Measurements from ENCODE around the gene CYB5RL.

CYB5RL gene

DNA sequence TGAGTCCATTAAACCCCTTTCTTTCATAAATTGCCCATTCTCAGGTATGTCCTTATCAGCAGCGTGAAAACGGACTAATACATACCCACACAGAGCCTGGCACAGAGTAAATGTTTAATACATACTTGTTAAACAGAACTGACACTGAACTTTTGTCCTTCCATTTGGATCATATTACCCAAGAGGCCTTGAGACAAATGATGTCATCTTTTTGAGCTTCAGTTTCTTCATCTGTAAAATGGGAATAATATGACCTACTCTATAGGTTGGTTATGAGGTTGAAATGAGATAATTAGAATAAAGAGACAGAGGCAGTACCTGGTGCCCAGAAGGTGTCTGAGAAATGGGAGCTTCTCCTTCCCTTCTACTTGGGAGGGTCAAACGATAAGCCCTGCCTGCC lies 13.8 kb downstream of the CYB5RL start:
- POLR2A ChIA-PET (ENCODE audit: low non-redundant PET), result no interaction called here
- TF ChIP-seq, protein P1, sequence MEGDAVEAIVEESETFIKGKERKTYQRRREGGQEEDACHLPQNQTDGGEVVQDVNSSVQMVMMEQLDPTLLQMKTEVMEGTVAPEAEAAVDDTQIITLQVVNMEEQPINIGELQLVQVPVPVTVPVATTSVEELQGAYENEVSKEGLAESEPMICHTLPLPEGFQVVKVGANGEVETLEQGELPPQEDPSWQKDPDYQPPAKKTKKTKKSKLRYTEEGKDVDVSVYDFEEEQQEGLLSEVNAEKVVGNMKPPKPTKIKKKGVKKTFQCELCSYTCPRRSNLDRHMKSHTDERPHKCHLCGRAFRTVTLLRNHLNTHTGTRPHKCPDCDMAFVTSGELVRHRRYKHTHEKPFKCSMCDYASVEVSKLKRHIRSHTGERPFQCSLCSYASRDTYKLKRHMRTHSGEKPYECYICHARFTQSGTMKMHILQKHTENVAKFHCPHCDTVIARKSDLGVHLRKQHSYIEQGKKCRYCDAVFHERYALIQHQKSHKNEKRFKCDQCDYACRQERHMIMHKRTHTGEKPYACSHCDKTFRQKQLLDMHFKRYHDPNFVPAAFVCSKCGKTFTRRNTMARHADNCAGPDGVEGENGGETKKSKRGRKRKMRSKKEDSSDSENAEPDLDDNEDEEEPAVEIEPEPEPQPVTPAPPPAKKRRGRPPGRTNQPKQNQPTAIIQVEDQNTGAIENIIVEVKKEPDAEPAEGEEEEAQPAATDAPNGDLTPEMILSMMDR (conservative IDR thresholded peaks at IDR 0.05; ENCODE audit: low read depth), result no peak
- DNase-seq (ENCODE audit: low spot score), result no peak
- CTCF ChIA-PET, result interaction anchor here (0.7 kb wide), 1 partner anchor 10 kb away, joined by 3 read pairs; no protein-coding TSS in a partner anchor
- H3K27ac ChIP-seq, result no peak overlapping the region

GRCh38 chr1:54180701-54181360 lies 19.0 kb downstream of the CYB5RL start:
- ChIA-PET POLR2A (ENCODE audit: low non-redundant PET) (no interaction called here), CTCF (interaction anchor here (1.0 to 1.2 kb wide), 2 partner anchors 18 to 309 kb away, joined by 3 read pairs; no protein-coding TSS in a partner anchor)
- DNase-seq (ENCODE audit: low spot score), result no peak
- TF ChIP-seq, protein P1 (conservative IDR thresholded peaks at IDR 0.05; ENCODE audit: low read depth), result no peak
- H3K27ac ChIP-seq, result no peak overlapping the region

DNA sequence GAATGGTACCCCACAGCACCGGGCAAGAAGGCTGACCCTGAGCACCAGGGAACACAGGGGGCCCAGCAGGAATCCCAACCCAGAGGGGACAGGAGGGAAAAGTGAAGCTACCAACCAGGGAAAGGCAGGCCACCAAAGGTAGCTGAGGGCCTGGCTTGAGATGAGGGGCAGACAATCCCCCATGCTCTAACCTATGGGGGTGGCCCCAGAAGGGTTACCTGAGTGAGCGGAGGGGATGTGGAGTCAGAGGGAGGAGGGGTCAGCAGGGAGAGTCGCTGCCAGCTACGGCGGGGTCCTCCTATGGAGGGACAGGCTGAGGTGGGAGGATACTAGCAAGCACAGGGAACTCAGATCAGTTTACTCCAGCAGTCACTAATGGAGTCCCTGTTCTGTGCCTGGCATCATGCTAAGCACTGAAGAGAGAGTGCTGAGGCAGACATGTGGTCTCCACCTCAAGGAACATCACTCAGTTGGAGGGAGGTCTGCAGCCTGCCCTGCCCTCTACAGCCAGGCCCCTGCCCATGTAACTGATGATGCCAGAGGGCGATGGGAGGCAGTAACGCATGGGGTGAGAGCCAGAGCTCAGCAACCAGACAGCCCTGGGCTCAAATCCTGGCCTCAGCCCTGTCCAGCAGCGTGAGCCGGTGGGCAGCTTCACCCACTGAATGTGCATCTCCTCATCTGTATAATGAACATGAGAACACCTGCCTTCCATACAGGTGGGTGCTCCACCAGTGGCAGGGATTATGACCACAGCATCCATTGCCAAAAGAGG lies 21.3 kb downstream of the CYB5RL start:
- ChIA-PET CTCF (interaction anchor here (0.6 kb wide), 1 partner anchor 53 kb away, joined by 5 read pairs; no protein-coding TSS in a partner anchor), POLR2A (ENCODE audit: low non-redundant PET) (no interaction called here)
- no peak for DNase-seq (ENCODE audit: low spot score)

GRCh38 chr1:54177726-54178125 lies 22.1 kb downstream of the CYB5RL start:
- no peak for DNase-seq (ENCODE audit: low spot score)
- H3K27ac ChIP-seq, result no peak overlapping the region
- TF ChIP-seq, protein P1 (conservative IDR thresholded peaks at IDR 0.05; ENCODE audit: low read depth), result no peak
- CTCF ChIA-PET, result no interaction called here
- POLR2A ChIA-PET (ENCODE audit: low non-redundant PET), result no interaction called here

More for the DNA sequence above, 21.3 kb downstream of the CYB5RL start:
- no peak overlapping the region for H3K27ac ChIP-seq
- TF ChIP-seq, protein P1 (conservative IDR thresholded peaks at IDR 0.05; ENCODE audit: low read depth), result no peak

GRCh38 chr1:54176621-54177327 lies 23.1 kb downstream of the CYB5RL start:
- no peak overlapping the region for H3K27ac ChIP-seq
- TF ChIP-seq, protein P1 (conservative IDR thresholded peaks at IDR 0.05; ENCODE audit: low read depth), result no peak
- POLR2A ChIA-PET (ENCODE audit: low non-redundant PET), result no interaction called here
- DNase-seq (ENCODE audit: low spot score), result no peak
- CTCF ChIA-PET, result interaction anchor here (0.6 kb wide), 1 partner anchor 111 kb away, joined by 3 read pairs; no protein-coding TSS in a partner anchor

DNA sequence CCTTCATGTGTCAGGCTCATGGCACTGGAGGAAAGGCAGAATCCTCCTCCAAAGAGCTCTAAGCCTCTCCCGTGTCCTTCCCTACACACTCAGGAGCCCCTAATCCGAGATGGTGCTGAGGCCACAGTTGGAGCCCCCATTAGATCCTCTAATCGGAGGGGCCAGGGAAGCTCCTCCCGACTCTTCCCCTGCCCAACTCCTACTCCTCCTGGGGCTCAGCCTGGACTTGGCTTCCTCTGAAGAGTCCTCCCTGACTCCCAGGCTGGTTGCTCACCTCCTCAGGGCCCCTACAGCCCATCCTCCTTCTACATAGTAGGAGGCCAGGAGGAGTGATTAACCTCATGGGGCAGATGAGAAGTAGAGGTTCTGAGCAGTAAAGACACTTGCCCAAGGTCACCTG lies 25.7 kb downstream of the CYB5RL start:
- no peak overlapping the region for H3K27ac ChIP-seq
- TF ChIP-seq, protein P1 (conservative IDR thresholded peaks at IDR 0.05; ENCODE audit: low read depth), result no peak
- ChIA-PET POLR2A (ENCODE audit: low non-redundant PET) (no interaction called here), CTCF (interaction anchor here (0.6 kb wide), 1 partner anchor 66 kb away, joined by 4 read pairs; no protein-coding TSS in a partner anchor)
- DNase-seq (ENCODE audit: low spot score), result no peak
